Astrocyte of the cerebellum (primary cell): ENCODE measurements around the gene CHRNB2.

Source experiments
- DNase-seq: peaks from one replicate; pipeline ENCODE4 v3.0.0-alpha.2; 2011; ENCODE audit warnings: low read depth
- H3K4me3 ChIP-seq: 2 replicates; pipeline ENCODE4 v1.5.1; 2011; ENCODE audit warnings: mild to moderate bottlenecking, low read depth, low read length, moderate library complexity
- CTCF ChIP-seq: IDR thresholded peaks from 2 replicates; pipeline ENCODE4 v1.5.1; 2012; ENCODE audit warnings: low read length, low read depth, moderate library complexity, mild to moderate bottlenecking; ENCODE audit errors: missing control alignments
- in situ Hi-C: cut with HindIII; loops from 2 replicates; pipeline ENCODE4 v1.10.0; 2017; ENCODE audit warnings: low sequenced_read_pairs

The CHRNB2 gene

GRCh38 chr1:154614901-154615300 lies 47.3 kb downstream of the CHRNB2 start:
- no peak for TF ChIP-seq CTCF
- no peak for DNase-seq
- in situ Hi-C loops: no loop called here
- H3K4me3 ChIP-seq: no peak overlapping the region

GRCh38 chr1:154615411-154615810 lies 47.8 kb downstream of the CHRNB2 start:
- no peak for TF ChIP-seq CTCF
- no peak for DNase-seq
- in situ Hi-C loops: no loop called here
- H3K4me3 ChIP-seq: no peak overlapping the region

GRCh38 chr1:154616659-154617345 lies 49.2 kb downstream of the CHRNB2 start:
- in situ Hi-C loops: no loop called here

GRCh38 chr1:154619181-154619948 lies 51.8 kb downstream of the CHRNB2 start:
- TF ChIP-seq CTCF: no peak
- H3K4me3 ChIP-seq: no peak overlapping the region
- in situ Hi-C loops: no loop called here
- no peak for DNase-seq

More at GRCh38 chr1:154616659-154617345, 49.2 kb downstream of the CHRNB2 start:
- DNase-seq: no peak
- no peak for TF ChIP-seq CTCF
- no peak overlapping the region for H3K4me3 ChIP-seq

- in situ Hi-C loops: no loop called here
- no peak overlapping the region for H3K4me3 ChIP-seq
- DNase-seq: no peak
- no peak for TF ChIP-seq CTCF
These were observed 53.2 kb downstream of the CHRNB2 start for GRCh38 chr1:154620751-154621150.

- in situ Hi-C loops: no loop called here
- no peak overlapping the region for H3K4me3 ChIP-seq
- no peak for TF ChIP-seq CTCF
- no peak for DNase-seq
These were observed 54.3 kb downstream of the CHRNB2 start for GRCh38 chr1:154621875-154622274.
